ENCODE measurements around the gene TLK1.

DNA sequence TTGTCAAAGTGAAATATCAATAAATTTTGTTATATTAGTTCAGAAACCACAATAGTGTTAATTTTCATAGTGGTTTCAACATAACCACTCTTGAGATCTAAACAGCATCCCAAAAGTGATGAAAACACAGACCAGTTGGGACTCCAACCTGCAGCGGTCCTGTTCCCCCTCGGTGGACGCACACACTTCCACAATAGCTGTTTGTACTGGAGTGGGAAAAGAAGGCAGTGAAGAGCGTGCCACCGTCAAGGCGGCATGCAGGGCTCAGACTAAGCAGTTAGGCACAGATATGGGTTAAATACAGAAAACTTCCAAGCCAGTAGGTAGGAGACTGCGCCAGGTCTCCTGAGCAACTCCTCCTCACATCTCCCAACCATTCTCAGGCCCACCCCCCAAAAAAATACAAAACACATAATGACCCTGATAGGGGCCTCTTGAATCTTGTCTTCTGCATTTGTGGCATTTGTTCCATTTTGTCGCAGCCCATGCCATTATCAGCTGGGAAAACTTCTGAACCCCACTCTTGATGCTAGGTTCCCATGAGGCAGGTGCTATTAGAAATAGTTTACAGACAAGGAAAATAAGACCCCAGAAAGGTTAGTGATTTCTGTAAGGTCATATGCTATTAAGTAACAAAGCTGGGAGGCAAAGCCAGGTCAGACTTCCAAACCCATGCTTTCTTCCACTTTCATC lies 174.0 kb downstream of the TLK1 start:
- TF ChIP-seq, protein P1, sequence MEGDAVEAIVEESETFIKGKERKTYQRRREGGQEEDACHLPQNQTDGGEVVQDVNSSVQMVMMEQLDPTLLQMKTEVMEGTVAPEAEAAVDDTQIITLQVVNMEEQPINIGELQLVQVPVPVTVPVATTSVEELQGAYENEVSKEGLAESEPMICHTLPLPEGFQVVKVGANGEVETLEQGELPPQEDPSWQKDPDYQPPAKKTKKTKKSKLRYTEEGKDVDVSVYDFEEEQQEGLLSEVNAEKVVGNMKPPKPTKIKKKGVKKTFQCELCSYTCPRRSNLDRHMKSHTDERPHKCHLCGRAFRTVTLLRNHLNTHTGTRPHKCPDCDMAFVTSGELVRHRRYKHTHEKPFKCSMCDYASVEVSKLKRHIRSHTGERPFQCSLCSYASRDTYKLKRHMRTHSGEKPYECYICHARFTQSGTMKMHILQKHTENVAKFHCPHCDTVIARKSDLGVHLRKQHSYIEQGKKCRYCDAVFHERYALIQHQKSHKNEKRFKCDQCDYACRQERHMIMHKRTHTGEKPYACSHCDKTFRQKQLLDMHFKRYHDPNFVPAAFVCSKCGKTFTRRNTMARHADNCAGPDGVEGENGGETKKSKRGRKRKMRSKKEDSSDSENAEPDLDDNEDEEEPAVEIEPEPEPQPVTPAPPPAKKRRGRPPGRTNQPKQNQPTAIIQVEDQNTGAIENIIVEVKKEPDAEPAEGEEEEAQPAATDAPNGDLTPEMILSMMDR (IDR thresholded peaks at IDR 0.05; ENCODE audit: insufficient read depth, low read length), result no peak
- TF ChIP-seq POLR2AphosphoS5 (IDR thresholded peaks at IDR 0.05; ENCODE audit: low read depth), result no peak

Data from HL-60 (cell line).